Esophagus squamous epithelium (tissue), 5 donors: ENCODE data around the gene GINS1. TPM values are rescaled to one million over a fixed set of nuclear protein-coding genes. Genes with fewer than 3 reads are reported as not detected.

Source experiments
- DNase-seq: peaks from one replicate; lab custom pipeline; 2025; lab: John Stamatoyannopoulos, UW
- H3K27ac ChIP-seq, 4 donors: fragments of 200-600 bp; sonication (generic); one replicate each; pipeline ENCODE4 v1.5.1; 2016 to 2019; ENCODE audit warnings: mild to moderate bottlenecking in 1 of 4
- H3K27me3 ChIP-seq, 4 donors: fragments of 200-600 bp; sonication (generic); 1 replicate in 3 of 4; 2 replicates in 1 of 4; pipeline versions ENCODE4 v1.5.1 to v1.6.0; 2017 to 2021; ENCODE audit warnings: antibody characterized with exemption in 1 of 4
- H3K36me3 ChIP-seq, 3 donors: fragments of 200-600 bp; sonication (generic); one replicate each; pipeline ENCODE4 v1.5.1; 2016 to 2019
- H3K4me1 ChIP-seq, 3 donors: fragments of 200-600 bp; sonication (generic); one replicate each; pipeline ENCODE4 v1.5.1; 2017 to 2019
- H3K4me3 ChIP-seq, 4 donors: fragments of 200-600 bp; sonication (generic); 1 replicate in 3 of 4; 2 replicates in 1 of 4; pipeline ENCODE4 v1.5.1; 2016 to 2019; ENCODE audit warnings: mild to moderate bottlenecking in 2 of 4, moderate library complexity in 1 of 4
- H3K9me3 ChIP-seq, 3 donors: fragments of 200-600 bp; sonication (generic); one replicate each; pipeline ENCODE4 v1.5.1; 2016 to 2019
- CTCF ChIP-seq, 6 experiments: fragments of 450-650 bp in 4 of 6; fragments of 200-600 bp in 2 of 6; sonication (generic) in 2 of 6; IDR thresholded peaks; one replicate each; pipeline ENCODE4 v1.5.1; 2016 to 2019; ENCODE audit warnings: antibody characterized with exemption in 6 of 6, mild to moderate bottlenecking in 4 of 6, moderate library complexity in 4 of 6
- POLR2A ChIP-seq, 4 donors: fragments of 450-650 bp; IDR thresholded peaks; one replicate each; pipeline ENCODE4 v1.6.1; 2017; ENCODE audit warnings: antibody characterized with exemption in 4 of 4, mild to moderate bottlenecking in 4 of 4, moderate library complexity in 3 of 4
- WGBS, 2 donors: methylation state at CpG; one replicate each; pipeline ENCODE4 v1.1.5; 2018; 5-methylcytosine and 5-hydroxymethylcytosine counted together
- intact Hi-C: fragments of 100-400 bp; cut with DNase I; formaldehyde crosslinking; loops from one replicate; pipeline ENCODE4 v1.15.0; 2022
- total RNA-seq, 4 donors: library from RNA; depleted of rRNA; stranded (reverse); fragments of >200 nt; gene quantifications; one replicate each; pipeline ENCODE4 v1.1.0, GENCODE V29; 2016
- donor health status: DM: yes; HTN: yes; CAD: no.

Gene GINS1
- total RNA-seq, 4 donors from 2014 or later, result 3.4 to 12.9 (median 6.4) TPM

GRCh38 chr20:25402583-25402982 is 4.9 kb upstream of the GINS1 start:
- peaks cover 0 to 22% (median 0%) of the 10 kb centered on the region in 3 donors for H3K4me1 ChIP-seq
- intact Hi-C loops, result no loop called here
- 93 to 98% methylated on average over 4 of the region's 7 CpGs for WGBS, 2 donors
- DNase-seq, result no peak
- H3K9me3 ChIP-seq, result peaks cover 0 to 24% (median 10%) of the 10 kb centered on the region in 3 donors
- H3K27ac ChIP-seq, result no peak overlapping the region
- no peaks in the 10 kb centered on the region for H3K36me3 ChIP-seq
- no peak overlapping the region for H3K4me3 ChIP-seq
- no peak for TF ChIP-seq POLR2A (IDR thresholded peaks at IDR 0.05)
- TF ChIP-seq CTCF (IDR thresholded peaks at IDR 0.05), result no peak
- peaks cover 0 to 3% (median 0%) of the 10 kb centered on the region in 4 donors for H3K27me3 ChIP-seq

DNA sequence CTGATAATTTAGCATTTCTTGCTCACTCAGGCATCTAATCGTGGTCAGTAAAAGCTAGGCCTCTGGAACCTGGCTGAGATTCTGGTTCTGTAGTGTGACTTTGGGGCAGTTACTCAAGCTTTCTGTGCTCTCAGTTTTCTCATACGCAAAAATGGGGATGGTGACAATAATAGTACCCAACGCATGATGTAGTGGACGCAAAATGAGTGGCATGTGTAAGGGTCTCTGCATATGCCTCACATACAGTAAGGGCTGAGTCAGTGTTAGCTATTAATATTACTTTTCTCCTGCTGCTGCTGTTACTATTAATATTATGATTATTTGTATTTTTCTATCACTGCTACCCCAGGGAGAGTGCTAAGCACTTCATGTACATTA is 686 bp downstream of the GINS1 start:
- H3K36me3 ChIP-seq, result no peaks in the 10 kb centered on the region
- H3K9me3 ChIP-seq, result peaks cover 0 to 5% (median 4%) of the 10 kb centered on the region in 3 donors
- TF ChIP-seq CTCF (IDR thresholded peaks at IDR 0.05), result no peak
- TF ChIP-seq POLR2A (IDR thresholded peaks at IDR 0.05), result no peak
- peak overlapping the region; percentile 67 to 79 (median 74) for H3K4me3 ChIP-seq
- intact Hi-C loops, result no loop called here
- WGBS, 2 donors, result 4% methylated on average over 4 of the region's 4 CpGs
- H3K4me1 ChIP-seq, result peaks cover 0 to 21% (median 6%) of the 10 kb centered on the region in 3 donors
- H3K27me3 ChIP-seq, result no peaks in the 10 kb centered on the region
- DNase-seq, result no peak
- peak overlapping the region in 3 of 4 donors; percentile 78 to 84 (median 82) for H3K27ac ChIP-seq

DNA sequence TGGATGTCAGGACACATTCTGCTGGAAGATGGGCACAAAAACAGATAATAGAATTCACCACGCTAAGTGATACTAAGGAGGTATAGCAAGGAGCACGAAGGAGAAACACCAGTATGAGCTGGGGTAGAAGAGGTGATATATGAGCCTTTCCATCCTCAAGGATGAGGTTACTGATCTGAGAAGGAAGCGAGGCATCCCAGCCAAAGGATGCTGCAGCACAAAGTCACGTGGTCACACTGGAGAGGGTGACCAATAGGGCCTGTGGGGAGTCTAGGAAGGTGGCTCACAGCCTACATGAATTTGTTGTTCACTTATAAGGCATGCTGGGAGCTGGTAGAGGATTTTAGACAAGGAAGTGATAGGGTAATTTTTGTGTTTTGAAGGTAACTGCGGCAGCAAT is 1.4 kb downstream of the GINS1 start:
- Histone ChIP-seq H3K9me3 (no peaks in the 10 kb centered on the region), H3K4me1 (peaks cover 0 to 21% (median 6%) of the 10 kb centered on the region in 3 donors), H3K36me3 (no peaks in the 10 kb centered on the region), H3K27ac (no peak overlapping the region), H3K4me3 (no peak overlapping the region), H3K27me3 (no peaks in the 10 kb centered on the region)
- no peak for DNase-seq
- TF ChIP-seq CTCF (IDR thresholded peaks at IDR 0.05), result no peak
- TF ChIP-seq POLR2A (IDR thresholded peaks at IDR 0.05), result no peak
- 83 to 86% methylated on average over 5 of the region's 5 CpGs for WGBS, 2 donors
- intact Hi-C loops, result no loop called here

DNA sequence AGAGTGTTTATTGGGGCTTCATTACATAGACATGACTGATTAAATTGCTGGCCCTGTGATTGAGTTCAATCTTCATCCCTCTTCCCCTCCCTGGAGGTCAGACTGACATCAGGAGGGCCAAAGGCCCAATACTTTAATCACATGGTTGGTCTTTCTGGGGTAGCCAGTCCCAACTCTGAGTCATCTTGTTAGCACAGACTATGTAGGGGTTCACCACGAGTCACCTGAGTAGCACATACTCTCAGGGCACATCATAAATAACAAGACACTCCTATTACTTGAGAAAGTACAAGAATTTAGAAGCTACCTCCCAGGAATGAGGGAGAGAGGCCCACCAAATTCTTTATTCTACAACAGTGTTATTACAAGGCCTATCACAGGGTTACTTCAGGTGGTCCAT is 11.3 kb downstream of the GINS1 start:
- intact Hi-C loops, result no loop called here
- no peak for TF ChIP-seq CTCF (IDR thresholded peaks at IDR 0.05)
- TF ChIP-seq POLR2A (IDR thresholded peaks at IDR 0.05), result no peak
- peaks cover 0 to 34% (median 0%) of the 10 kb centered on the region in 3 donors for H3K36me3 ChIP-seq
- H3K4me1 ChIP-seq, result no peaks in the 10 kb centered on the region
- no peaks in the 10 kb centered on the region for H3K9me3 ChIP-seq
- H3K27me3 ChIP-seq, result no peaks in the 10 kb centered on the region
- DNase-seq, result no peak
- H3K27ac ChIP-seq, result no peak overlapping the region
- 71% methylated on average over 1 of the region's 1 CpG for WGBS, 2 donors
- H3K4me3 ChIP-seq, result no peak overlapping the region

DNA sequence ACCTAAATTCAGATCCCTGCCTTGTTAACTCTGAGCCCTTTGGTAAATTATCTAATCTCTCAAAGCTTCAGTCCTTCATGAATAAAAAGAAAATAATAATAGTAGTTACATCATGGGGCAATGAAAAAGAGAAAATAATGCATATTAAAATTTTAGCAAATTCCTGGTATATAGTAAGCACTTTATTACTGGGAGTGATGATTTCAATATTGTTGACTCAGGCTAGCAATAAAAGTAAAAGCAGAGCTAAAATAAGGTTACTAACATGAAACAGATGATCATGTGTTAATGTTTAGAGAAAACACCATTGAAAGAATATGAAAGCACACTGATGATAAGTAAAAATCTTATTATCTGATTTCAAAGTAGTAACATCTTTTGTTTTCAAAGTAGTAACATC is 13.6 kb downstream of the GINS1 start:
- TF ChIP-seq CTCF (IDR thresholded peaks at IDR 0.05), result no peak
- TF ChIP-seq POLR2A (IDR thresholded peaks at IDR 0.05), result no peak
- H3K4me1 ChIP-seq, result no peaks in the 10 kb centered on the region
- no peak overlapping the region for H3K4me3 ChIP-seq
- H3K36me3 ChIP-seq, result peaks cover 0 to 38% (median 0%) of the 10 kb centered on the region in 3 donors
- DNase-seq, result no peak
- H3K9me3 ChIP-seq, result no peaks in the 10 kb centered on the region
- no peak overlapping the region for H3K27ac ChIP-seq
- no peaks in the 10 kb centered on the region for H3K27me3 ChIP-seq
- intact Hi-C loops, result no loop called here
